Measurements from ENCODE around the gene GIGYF2.

GIGYF2 gene

DNA sequence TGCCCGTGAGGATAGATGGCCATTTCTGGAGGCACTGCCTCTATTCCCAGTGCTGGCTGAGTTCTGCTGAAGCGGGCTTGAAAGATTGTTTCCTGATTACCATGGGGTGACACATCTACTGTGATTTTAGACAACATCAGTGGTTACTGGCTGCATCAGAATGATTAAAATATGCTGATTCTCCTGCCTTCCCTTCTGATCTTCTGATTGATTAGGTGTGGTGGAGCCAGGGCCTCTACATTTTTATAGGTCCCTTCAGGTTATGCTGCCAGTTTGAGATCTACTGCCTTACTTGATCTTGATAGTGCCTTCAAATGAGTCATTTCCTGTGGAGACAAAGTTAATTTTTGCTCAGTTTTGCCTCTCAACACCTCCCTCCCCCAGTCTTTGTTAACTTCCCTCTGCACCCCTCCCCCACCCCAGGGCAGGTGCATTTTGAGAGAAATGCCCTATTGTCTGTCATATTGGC lies 141.3 kb downstream of the GIGYF2 start:
- no peak for TF ChIP-seq ZFP30 (CRISPR knock-in tag; IDR thresholded peaks at IDR 0.05)
- no peak for TF ChIP-seq RARB (CRISPR knock-in tag; IDR thresholded peaks at IDR 0.05)
- TF ChIP-seq GLIS3 (CRISPR knock-in tag; IDR thresholded peaks at IDR 0.05): no peak
- TF ChIP-seq ISL1 (CRISPR knock-in tag; IDR thresholded peaks at IDR 0.05): no peak
- TF ChIP-seq, protein P1, sequence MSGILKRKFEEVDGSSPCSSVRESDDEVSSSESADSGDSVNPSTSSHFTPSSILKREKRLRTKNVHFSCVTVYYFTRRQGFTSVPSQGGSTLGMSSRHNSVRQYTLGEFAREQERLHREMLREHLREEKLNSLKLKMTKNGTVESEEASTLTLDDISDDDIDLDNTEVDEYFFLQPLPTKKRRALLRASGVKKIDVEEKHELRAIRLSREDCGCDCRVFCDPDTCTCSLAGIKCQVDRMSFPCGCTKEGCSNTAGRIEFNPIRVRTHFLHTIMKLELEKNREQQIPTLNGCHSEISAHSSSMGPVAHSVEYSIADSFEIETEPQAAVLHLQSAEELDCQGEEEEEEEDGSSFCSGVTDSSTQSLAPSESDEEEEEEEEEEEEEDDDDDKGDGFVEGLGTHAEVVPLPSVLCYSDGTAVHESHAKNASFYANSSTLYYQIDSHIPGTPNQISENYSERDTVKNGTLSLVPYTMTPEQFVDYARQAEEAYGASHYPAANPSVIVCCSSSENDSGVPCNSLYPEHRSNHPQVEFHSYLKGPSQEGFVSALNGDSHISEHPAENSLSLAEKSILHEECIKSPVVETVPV (CRISPR knock-in tag; IDR thresholded peaks at IDR 0.05): no peak
- TF ChIP-seq OSR1 (CRISPR knock-in tag; IDR thresholded peaks at IDR 0.05): no peak
- TF ChIP-seq ZC3H10 (CRISPR knock-in tag; IDR thresholded peaks at IDR 0.05): no peak
- TF ChIP-seq ZFP3 (CRISPR knock-in tag; IDR thresholded peaks at IDR 0.05): no peak
- no peak for TF ChIP-seq TOX (CRISPR knock-in tag; IDR thresholded peaks at IDR 0.05; ENCODE audit: borderline replicate concordance)
- no peak for TF ChIP-seq TCF4 (CRISPR knock-in tag; IDR thresholded peaks at IDR 0.05; ENCODE audit: borderline replicate concordance)
- no peak for TF ChIP-seq ESRRG (CRISPR knock-in tag; IDR thresholded peaks at IDR 0.05)
- TF ChIP-seq BACH2 (CRISPR knock-in tag; IDR thresholded peaks at IDR 0.05; ENCODE audit: borderline replicate concordance): no peak
- no peak for TF ChIP-seq TSHZ2 (CRISPR knock-in tag; IDR thresholded peaks at IDR 0.05)
- TF ChIP-seq POU6F1 (CRISPR knock-in tag; IDR thresholded peaks at IDR 0.05; ENCODE audit: borderline replicate concordance, low read depth): no peak
- TF ChIP-seq CSDC2 (CRISPR knock-in tag; IDR thresholded peaks at IDR 0.05): no peak
- TF ChIP-seq, protein P2, sequence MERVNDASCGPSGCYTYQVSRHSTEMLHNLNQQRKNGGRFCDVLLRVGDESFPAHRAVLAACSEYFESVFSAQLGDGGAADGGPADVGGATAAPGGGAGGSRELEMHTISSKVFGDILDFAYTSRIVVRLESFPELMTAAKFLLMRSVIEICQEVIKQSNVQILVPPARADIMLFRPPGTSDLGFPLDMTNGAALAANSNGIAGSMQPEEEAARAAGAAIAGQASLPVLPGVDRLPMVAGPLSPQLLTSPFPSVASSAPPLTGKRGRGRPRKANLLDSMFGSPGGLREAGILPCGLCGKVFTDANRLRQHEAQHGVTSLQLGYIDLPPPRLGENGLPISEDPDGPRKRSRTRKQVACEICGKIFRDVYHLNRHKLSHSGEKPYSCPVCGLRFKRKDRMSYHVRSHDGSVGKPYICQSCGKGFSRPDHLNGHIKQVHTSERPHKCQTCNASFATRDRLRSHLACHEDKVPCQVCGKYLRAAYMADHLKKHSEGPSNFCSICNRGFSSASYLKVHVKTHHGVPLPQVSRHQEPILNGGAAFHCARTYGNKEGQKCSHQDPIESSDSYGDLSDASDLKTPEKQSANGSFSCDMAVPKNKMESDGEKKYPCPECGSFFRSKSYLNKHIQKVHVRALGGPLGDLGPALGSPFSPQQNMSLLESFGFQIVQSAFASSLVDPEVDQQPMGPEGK (CRISPR knock-in tag; IDR thresholded peaks at IDR 0.05; ENCODE audit: borderline replicate concordance): no peak
- TF ChIP-seq PPARA (CRISPR knock-in tag; IDR thresholded peaks at IDR 0.05; ENCODE audit: borderline replicate concordance): no peak
- ATAC-seq: peak; percentile 68

GRCh38 chr2:232839411-232840079 lies 142.4 kb downstream of the GIGYF2 start:
- ATAC-seq: no peak
- TF ChIP-seq PPARA (CRISPR knock-in tag; IDR thresholded peaks at IDR 0.05; ENCODE audit: borderline replicate concordance) (no peak), ZC3H10 (CRISPR knock-in tag; IDR thresholded peaks at IDR 0.05) (no peak), SNAI2 (CRISPR knock-in tag; IDR thresholded peaks at IDR 0.05) (no peak), ISL1 (CRISPR knock-in tag; IDR thresholded peaks at IDR 0.05) (no peak), ZNF565 (CRISPR knock-in tag; conservative IDR thresholded peaks at IDR 0.05; ENCODE audit: low read depth) (no peak), ARNTL (CRISPR knock-in tag; IDR thresholded peaks at IDR 0.05; ENCODE audit: borderline replicate concordance, low read depth) (no peak), GLIS3 (CRISPR knock-in tag; IDR thresholded peaks at IDR 0.05) (no peak), TSHZ2 (CRISPR knock-in tag; IDR thresholded peaks at IDR 0.05) (no peak), TCF4 (CRISPR knock-in tag; IDR thresholded peaks at IDR 0.05; ENCODE audit: borderline replicate concordance) (no peak), ZNF70 (CRISPR knock-in tag; IDR thresholded peaks at IDR 0.05) (no peak), ESRRG (CRISPR knock-in tag; IDR thresholded peaks at IDR 0.05) (no peak), ZNF8 (CRISPR knock-in tag; IDR thresholded peaks at IDR 0.05) (no peak), ZFP3 (CRISPR knock-in tag; IDR thresholded peaks at IDR 0.05) (no peak), OSR1 (CRISPR knock-in tag; IDR thresholded peaks at IDR 0.05) (no peak)
- TF ChIP-seq, protein P2 (CRISPR knock-in tag; IDR thresholded peaks at IDR 0.05; ENCODE audit: borderline replicate concordance): no peak
- TF ChIP-seq, protein P1 (CRISPR knock-in tag; IDR thresholded peaks at IDR 0.05): no peak
- TF ChIP-seq, protein P3, sequence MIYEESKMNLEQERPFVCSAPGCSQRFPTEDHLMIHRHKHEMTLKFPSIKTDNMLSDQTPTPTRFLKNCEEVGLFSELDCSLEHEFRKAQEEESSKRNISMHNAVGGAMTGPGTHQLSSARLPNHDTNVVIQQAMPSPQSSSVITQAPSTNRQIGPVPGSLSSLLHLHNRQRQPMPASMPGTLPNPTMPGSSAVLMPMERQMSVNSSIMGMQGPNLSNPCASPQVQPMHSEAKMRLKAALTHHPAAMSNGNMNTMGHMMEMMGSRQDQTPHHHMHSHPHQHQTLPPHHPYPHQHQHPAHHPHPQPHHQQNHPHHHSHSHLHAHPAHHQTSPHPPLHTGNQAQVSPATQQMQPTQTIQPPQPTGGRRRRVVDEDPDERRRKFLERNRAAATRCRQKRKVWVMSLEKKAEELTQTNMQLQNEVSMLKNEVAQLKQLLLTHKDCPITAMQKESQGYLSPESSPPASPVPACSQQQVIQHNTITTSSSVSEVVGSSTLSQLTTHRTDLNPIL (CRISPR knock-in tag; IDR thresholded peaks at IDR 0.05; ENCODE audit: low read depth): no peak

All from SK-N-SH treated with all-trans-retinoic acid at 6 μM for 48 hours (cell line).